OCI-LY1 (cell line): Measurements from ENCODE around the gene PPP1R9A.

Source experiments
- H2AFZ ChIP-seq: fragments of 200-600 bp; sonication (generic), shearing (Covaris generic); 2 replicates; pipeline ENCODE4 v1.6.0; 2014; ENCODE audit warnings: antibody characterized with exemption, mild to moderate bottlenecking, low read length
- H3F3A ChIP-seq: fragments of 200-600 bp; sonication (generic), shearing (Covaris generic); 2 replicates; pipeline ENCODE4 v1.6.0; 2014; ENCODE audit warnings: mild to moderate bottlenecking, antibody characterized with exemption, low read length, moderate library complexity; ENCODE audit not compliant: insufficient read depth
- H3K27ac ChIP-seq: fragments of 200-600 bp; sonication (generic); 2 replicates; pipeline ENCODE4 v1.5.1; 2014; ENCODE audit warnings: low read length, mixed run types, mild to moderate bottlenecking, low read depth; ENCODE audit not compliant: poor library complexity, severe bottlenecking
- H3K27me3 ChIP-seq: fragments of 200-600 bp; sonication (generic); 2 replicates; pipeline ENCODE4 v1.6.0; 2014; ENCODE audit warnings: antibody characterized with exemption, mild to moderate bottlenecking, low read length, moderate library complexity; ENCODE audit not compliant: insufficient read depth
- H3K36me3 ChIP-seq: fragments of 200-600 bp; sonication (generic); 2 replicates; pipeline ENCODE4 v1.6.1; 2014; ENCODE audit warnings: mild to moderate bottlenecking, antibody characterized with exemption, low read length, moderate library complexity, mixed read lengths; ENCODE audit not compliant: insufficient read depth
- H3K4me1 ChIP-seq: fragments of 200-600 bp; sonication (generic); 2 replicates; pipeline ENCODE4 v1.5.1; 2014; ENCODE audit warnings: mild to moderate bottlenecking, low read length, moderate library complexity; ENCODE audit not compliant: insufficient read depth, severe bottlenecking
- H3K4me2 ChIP-seq: fragments of 200-600 bp; sonication (generic), shearing (Covaris generic); 2 replicates; pipeline ENCODE4 v1.6.1; 2014; ENCODE audit warnings: low read length
- H3K4me3 ChIP-seq: fragments of 200-600 bp; sonication (generic); 2 replicates; pipeline ENCODE4 v1.5.1; 2014; ENCODE audit warnings: low read length, low read depth, mild to moderate bottlenecking, mixed read lengths; ENCODE audit not compliant: poor library complexity, severe bottlenecking
- H3K79me2 ChIP-seq: fragments of 200-600 bp; shearing (Covaris generic); 2 replicates; pipeline ENCODE4 v1.6.1; 2016; ENCODE audit warnings: mixed run types, low read length, mixed read lengths; ENCODE audit not compliant: insufficient read depth
- H3K9ac ChIP-seq: fragments of 200-600 bp; sonication (generic), shearing (Covaris generic); 2 replicates; pipeline ENCODE4 v1.6.1; 2014; ENCODE audit warnings: mild to moderate bottlenecking, low read length, mixed read lengths
- H3K9me2 ChIP-seq: fragments of 200-600 bp; sonication (generic), shearing (Covaris generic); 2 replicates; pipeline ENCODE4 v1.6.1; 2014; ENCODE audit warnings: low read depth, mild to moderate bottlenecking, low read length, mixed read lengths
- H3K9me3 ChIP-seq: fragments of 200-600 bp; shearing (Covaris generic); 2 replicates; pipeline ENCODE4 v1.6.1; 2014; ENCODE audit warnings: low read length, mixed read lengths
- H4K20me1 ChIP-seq: fragments of 200-600 bp; sonication (generic), shearing (Covaris generic); 2 replicates; pipeline ENCODE4 v1.6.0; 2016; ENCODE audit warnings: mild to moderate bottlenecking, low read length; ENCODE audit not compliant: insufficient read depth
- EZH2 ChIP-seq: fragments of 200-600 bp; sonication (generic), shearing (Covaris generic); IDR thresholded peaks from 2 replicates; pipeline ENCODE4 v1.8.0; 2017; ENCODE audit warnings: borderline replicate concordance, mixed run types, mild to moderate bottlenecking, antibody characterized with exemption, low read length, moderate library complexity, mixed read lengths
- TF ChIP-seq, protein P1 (sequence below): fragments of 200-600 bp; sonication (generic), shearing (Covaris generic); IDR thresholded peaks from 2 replicates; pipeline ENCODE4 v1.5.1; 2017; ENCODE audit warnings: mild to moderate bottlenecking, antibody characterized with exemption, low read length, moderate library complexity, mixed read lengths

The PPP1R9A gene

DNA sequence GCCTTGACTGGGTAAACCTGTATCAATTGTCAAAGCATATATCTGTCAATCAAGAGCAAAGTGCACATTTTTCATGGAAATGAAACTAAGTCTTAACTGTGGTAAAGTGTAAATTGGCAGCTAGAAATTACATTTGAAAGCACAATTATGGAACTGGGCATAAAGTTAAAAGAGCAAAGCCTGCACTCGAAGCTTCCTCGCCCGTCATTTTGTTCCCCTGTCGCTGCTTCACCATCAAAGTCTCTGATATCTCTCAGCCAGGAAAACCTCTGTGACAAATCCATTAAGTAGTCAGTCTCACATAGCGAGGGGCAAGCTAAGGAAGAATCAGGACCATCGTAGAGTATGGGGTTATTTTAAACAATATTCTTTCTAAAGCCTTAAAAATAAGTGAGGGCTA, 389.1 kb downstream of the PPP1R9A start:
- Histone ChIP-seq H3K79me2 (no peaks in the 10 kb centered on the region), H3F3A (no peaks in the 10 kb centered on the region), H2AFZ (no peak overlapping the region), H3K36me3 (no peaks in the 10 kb centered on the region), H3K4me3 (no peak overlapping the region), H3K27me3 (no peaks in the 10 kb centered on the region; the same call in 1 of the 2 replicates), H3K27ac (no peak overlapping the region), H4K20me1 (no peaks in the 10 kb centered on the region), H3K4me2 (no peak overlapping the region), H3K9me3 (no peaks in the 10 kb centered on the region), H3K9ac (no peak overlapping the region), H3K4me1 (no peaks in the 10 kb centered on the region), H3K9me2 (no peaks in the 10 kb centered on the region)
- TF ChIP-seq, protein P1, sequence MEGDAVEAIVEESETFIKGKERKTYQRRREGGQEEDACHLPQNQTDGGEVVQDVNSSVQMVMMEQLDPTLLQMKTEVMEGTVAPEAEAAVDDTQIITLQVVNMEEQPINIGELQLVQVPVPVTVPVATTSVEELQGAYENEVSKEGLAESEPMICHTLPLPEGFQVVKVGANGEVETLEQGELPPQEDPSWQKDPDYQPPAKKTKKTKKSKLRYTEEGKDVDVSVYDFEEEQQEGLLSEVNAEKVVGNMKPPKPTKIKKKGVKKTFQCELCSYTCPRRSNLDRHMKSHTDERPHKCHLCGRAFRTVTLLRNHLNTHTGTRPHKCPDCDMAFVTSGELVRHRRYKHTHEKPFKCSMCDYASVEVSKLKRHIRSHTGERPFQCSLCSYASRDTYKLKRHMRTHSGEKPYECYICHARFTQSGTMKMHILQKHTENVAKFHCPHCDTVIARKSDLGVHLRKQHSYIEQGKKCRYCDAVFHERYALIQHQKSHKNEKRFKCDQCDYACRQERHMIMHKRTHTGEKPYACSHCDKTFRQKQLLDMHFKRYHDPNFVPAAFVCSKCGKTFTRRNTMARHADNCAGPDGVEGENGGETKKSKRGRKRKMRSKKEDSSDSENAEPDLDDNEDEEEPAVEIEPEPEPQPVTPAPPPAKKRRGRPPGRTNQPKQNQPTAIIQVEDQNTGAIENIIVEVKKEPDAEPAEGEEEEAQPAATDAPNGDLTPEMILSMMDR: no peak
- TF ChIP-seq EZH2: no peak

DNA sequence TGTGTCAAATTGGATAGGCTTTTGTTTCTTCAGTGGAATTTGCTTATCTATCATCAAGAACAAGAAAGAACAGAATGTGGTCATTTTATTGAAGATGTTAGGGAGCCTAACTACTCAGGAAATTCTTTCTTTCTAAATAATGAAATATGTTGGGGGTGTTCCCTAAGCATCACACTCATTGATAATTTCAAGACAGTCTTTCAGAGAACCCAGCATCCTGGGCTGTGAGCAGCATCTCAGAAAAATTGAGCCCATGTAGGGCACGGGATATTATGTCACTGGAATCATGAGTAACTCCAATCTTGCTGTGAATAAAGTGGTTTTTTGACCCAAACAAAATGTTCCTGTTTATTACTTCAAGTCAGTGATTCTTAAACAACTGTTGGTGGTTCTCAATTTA, 389.6 kb downstream of the PPP1R9A start:
- H3K4me3 ChIP-seq: no peak overlapping the region
- no peak overlapping the region for H3K9ac ChIP-seq
- H3K9me3 ChIP-seq: no peaks in the 10 kb centered on the region
- no peaks in the 10 kb centered on the region for H3K79me2 ChIP-seq
- no peaks in the 10 kb centered on the region for H3K4me1 ChIP-seq
- TF ChIP-seq, protein P1: no peak
- no peak for TF ChIP-seq EZH2
- H3K4me2 ChIP-seq: no peak overlapping the region
- H3K27ac ChIP-seq: no peak overlapping the region
- no peaks in the 10 kb centered on the region for H3K36me3 ChIP-seq
- no peaks in the 10 kb centered on the region for H4K20me1 ChIP-seq
- no peak overlapping the region for H2AFZ ChIP-seq
- no peaks in the 10 kb centered on the region; the same call in 1 of the 2 replicates for H3K27me3 ChIP-seq
- H3K9me2 ChIP-seq: no peaks in the 10 kb centered on the region
- no peaks in the 10 kb centered on the region for H3F3A ChIP-seq

DNA sequence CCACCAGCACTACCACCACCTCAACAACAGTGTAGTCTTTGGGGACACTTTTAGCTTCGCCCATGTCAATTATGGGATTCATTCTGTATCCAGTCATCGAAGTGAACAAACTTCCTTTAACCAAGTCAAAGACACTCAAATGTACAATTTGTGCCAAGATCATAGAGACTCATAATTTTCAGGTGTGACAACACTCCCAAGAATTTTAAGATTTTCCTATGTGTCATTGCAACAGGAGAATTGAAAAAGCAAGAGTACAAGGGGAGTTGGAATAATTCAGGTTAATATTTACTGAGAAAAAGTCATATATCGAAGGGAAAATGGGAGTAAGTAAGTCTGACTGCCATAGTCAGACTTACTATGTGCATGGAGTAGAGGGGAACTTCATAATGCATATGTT, 390.7 kb downstream of the PPP1R9A start:
- H3K36me3 ChIP-seq: no peaks in the 10 kb centered on the region
- no peaks in the 10 kb centered on the region for H4K20me1 ChIP-seq
- TF ChIP-seq, protein P1: no peak
- TF ChIP-seq EZH2: no peak
- no peak overlapping the region for H3K4me2 ChIP-seq
- H3F3A ChIP-seq: no peaks in the 10 kb centered on the region
- H3K27ac ChIP-seq: no peak overlapping the region
- H3K4me3 ChIP-seq: no peak overlapping the region
- H2AFZ ChIP-seq: no peak overlapping the region
- H3K4me1 ChIP-seq: no peaks in the 10 kb centered on the region
- H3K27me3 ChIP-seq: no peaks in the 10 kb centered on the region; the same call in 1 of the 2 replicates
- no peaks in the 10 kb centered on the region for H3K9me3 ChIP-seq
- H3K9me2 ChIP-seq: no peaks in the 10 kb centered on the region
- no peaks in the 10 kb centered on the region for H3K79me2 ChIP-seq
- H3K9ac ChIP-seq: no peak overlapping the region
